Left ventricle myocardium inferior (tissue), 1 donor: ENCODE results near the gene TSC22D2. TPM values are rescaled to one million over a fixed set of nuclear protein-coding genes. Genes with fewer than 3 reads are reported as not detected.

Source experiments
- DNase-seq: peaks from one replicate; pipeline ENCODE4 v3.0.0-alpha.2; 2020
- H3K27ac ChIP-seq: fragments of 200-600 bp; replicated peaks from 2 replicates; pipeline ENCODE4 v1.8.0; 2021
- H3K27me3 ChIP-seq: fragments of 200-600 bp; 2 replicates; pipeline ENCODE4 v1.8.0; 2021; ENCODE audit warnings: low read depth
- H3K36me3 ChIP-seq: fragments of 200-600 bp; 2 replicates; pipeline ENCODE4 v1.8.0; 2021
- H3K4me1 ChIP-seq: fragments of 200-600 bp; 2 replicates; pipeline ENCODE4 v1.8.0; 2021
- H3K4me3 ChIP-seq: fragments of 200-600 bp; 2 replicates; pipeline ENCODE4 v1.8.0; 2021; ENCODE audit warnings: mild to moderate bottlenecking, moderate library complexity
- H3K9me3 ChIP-seq: fragments of 200-600 bp; replicated peaks from 2 replicates; pipeline ENCODE4 v1.8.0; 2021
- CTCF ChIP-seq: fragments of 200-600 bp; IDR thresholded peaks from 2 replicates; pipeline ENCODE4 v1.8.0; 2021; ENCODE audit warnings: antibody characterized with exemption, mild to moderate bottlenecking, borderline replicate concordance
- intact Hi-C: fragments of 100-400 bp; cut with micrococcal nuclease; formaldehyde crosslinking; loops from one replicate; pipeline ENCODE4 v1.11.0; 2022
- total RNA-seq: library from RNA; stranded (reverse); fragmentation: NEBNext Ultra II Directional; extraction: Animal tissue kit (Norgen Biotek cat#: 25700); gene quantifications from one replicate; pipeline ENCODE4 v1.2.1, GENCODE V29; 2021
- donor health status: DM: no; HTN: yes; CAD: no; lungs with severe emphysema.

TSC22D2 gene
- total RNA-seq, 1 donor from 2014 or later = 21.9 TPM

- no peak for DNase-seq
- Histone ChIP-seq H3K4me1 (no peaks in the 10 kb centered on the region), H3K27me3 (no peaks in the 10 kb centered on the region), H3K36me3 (no peaks in the 10 kb centered on the region), H3K9me3 (no peaks in the 10 kb centered on the region), H3K27ac (no peak overlapping the region), H3K4me3 (no peak overlapping the region)
- no peak for TF ChIP-seq CTCF
- intact Hi-C loops = no loop called here
Measured at GRCh38 chr3:150515210-150515609, 107.1 kb downstream of the TSC22D2 start.

Other genes starting within 250 kb of the TSC22D2 start
- gene SERP1, start 138.2 kb downstream of the TSC22D2 start, total RNA-seq = 20.4 TPM
- gene EIF2A, start 138.5 kb downstream of the TSC22D2 start, total RNA-seq = 71.6 TPM
- 70.3 TPM for gene SELENOT, start 195.0 kb downstream of the TSC22D2 start, total RNA-seq